Measurements from ENCODE around the gene VSTM2L.

The VSTM2L gene

GRCh38 chr20:37988306-37988954 is 85.5 kb downstream of the VSTM2L start:
- no peak for DNase-seq (ENCODE audit: low spot score)

DNA sequence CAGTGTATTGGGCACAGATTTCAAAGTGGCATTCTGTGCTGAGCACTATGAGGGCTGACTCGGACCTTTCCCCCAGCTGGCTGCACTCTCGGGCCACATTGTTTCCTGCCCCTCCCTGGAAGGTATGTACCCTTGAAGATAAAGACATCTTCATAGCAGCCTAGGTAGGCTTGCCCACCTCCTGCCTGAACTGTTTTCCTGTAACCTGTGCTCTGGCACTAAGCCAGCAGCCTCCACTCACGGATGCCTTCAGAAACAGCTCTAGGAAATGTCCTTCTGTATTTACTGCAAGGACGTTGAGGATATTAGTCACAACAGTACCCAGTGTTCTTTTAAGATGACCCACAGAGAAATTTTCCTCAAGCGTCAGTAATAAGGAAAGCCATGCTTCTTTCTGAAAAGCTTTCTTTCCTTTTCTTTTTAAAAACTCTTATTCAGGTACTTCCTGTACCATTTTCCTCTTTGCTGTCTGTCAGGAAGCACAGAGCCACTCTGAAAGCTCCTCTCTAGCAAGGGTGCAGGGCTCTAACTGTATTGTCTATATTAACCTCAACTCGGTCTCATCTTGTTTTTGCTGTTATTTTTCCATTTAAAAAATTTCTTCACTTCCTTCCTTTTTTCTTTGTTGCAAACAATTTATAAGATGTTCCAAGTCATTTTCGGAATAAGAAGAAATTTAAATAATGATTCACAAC is 86.8 kb downstream of the VSTM2L start:
- no peak for DNase-seq (ENCODE audit: low spot score)

DNA sequence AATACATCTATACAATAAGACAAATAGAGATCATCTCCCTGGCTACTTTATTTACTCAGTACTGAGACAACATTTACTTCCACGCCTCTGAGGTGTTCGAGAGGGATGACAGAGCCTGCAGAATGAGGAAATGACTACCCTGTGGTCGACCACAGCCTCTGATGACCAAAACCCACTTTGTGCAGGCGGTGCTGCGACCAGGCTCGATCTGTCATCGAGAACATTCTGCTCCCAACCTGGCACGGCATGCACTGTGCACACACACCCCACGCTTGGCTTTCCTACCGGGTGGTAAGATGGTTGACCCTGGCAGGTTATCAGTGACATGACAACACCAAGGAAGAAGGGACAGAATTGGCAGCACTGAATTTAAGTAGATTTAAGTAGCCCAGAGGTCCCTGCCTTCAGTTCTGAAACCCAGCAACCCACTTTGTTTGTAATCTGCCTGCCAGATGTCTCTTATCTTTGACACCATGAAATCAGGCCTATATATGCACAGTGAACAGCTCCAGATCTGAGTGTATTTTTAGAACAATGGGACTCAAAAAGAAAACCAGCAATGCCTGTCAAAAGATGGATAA is 87.7 kb downstream of the VSTM2L start:
- DNase-seq (ENCODE audit: low spot score): no peak

DNA sequence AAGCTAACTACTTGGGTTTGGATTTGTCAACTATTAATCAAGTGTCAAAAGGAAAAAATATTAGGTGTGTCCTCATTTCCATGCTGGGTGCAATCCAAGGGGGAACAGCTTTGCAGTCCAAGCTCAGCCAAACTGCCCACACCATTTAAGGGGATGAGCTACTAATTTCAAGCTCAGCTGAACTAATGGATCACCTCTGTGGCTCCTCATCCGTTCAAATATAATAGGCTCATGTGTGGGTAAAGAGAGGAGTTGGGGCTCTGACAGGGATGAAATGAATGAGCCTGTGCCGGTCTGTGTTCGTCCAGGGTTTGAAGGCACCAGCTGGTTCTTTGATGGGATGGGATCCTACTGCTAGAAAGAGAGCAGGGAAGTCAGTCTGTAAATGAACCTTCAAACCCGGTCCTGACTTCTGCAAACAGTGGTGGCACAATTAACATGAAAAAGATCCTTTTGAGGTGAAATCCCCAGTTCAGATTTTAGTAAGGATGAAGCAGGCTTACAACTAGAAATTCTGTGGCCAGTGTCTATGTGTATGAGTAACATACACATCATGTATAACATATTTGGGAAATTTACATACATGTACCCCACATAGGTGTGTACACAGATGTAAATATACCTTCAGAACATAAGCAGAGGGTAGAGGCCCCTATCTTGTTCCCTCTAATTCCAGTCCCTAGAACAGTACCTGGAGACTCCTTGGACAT is 88.4 kb downstream of the VSTM2L start:
- no peak for DNase-seq (ENCODE audit: low spot score)

- no peak for DNase-seq (ENCODE audit: low spot score)
Observed at GRCh38 chr20:37991908-37992307, 89.0 kb downstream of the VSTM2L start.

DNA sequence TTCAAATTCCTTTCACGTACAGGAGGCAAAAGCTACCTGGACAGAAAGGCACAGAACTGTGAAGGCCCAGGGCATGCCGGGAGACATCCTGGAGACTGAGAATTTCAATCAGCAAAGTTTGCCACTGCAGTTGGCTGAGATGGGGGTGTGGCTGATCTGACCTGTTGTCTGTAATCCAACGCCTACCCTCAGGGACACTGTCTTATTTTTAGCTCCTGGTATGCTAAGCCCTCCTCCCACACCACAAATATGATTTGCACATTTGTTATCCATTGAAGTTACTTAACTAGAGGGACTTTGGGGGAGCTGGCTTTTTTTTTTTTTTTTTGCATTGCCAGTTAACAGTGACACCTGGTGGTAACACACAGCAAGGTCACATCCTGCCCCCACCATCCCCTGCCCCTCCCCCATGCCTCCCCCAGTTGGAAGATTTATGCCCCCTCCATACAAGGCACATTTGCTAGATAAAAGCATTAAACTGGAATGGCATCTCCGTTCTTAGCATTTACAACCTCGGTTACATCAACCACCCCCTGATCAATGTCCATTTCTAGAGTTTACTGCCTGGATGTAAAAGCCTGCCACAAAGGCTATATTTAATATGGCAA is 90.0 kb downstream of the VSTM2L start:
- DNase-seq (ENCODE audit: low spot score): no peak

DNA sequence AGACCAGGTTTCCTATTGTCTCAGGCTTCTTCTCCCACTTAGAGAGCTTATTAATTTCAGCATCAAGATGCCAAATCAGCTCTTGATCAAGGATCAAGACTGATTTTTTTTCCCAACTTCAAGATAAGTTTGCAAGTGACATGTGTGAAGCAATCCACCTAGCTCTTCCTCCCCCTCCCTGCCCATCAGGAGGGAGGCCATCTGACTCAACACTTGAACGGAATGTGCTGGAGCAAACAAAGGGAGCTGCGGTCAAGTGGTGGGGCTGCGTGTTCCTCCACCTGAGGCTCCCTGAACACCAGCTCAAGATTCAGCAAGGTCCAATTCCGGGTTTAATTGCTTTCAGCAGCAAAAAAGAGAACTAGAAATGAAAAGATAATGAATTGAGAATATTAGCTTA is 91.6 kb downstream of the VSTM2L start:
- no peak for DNase-seq (ENCODE audit: low spot score)

Measured in putamen (tissue), 1 donor.